DMS 273 (cell line): Measurements from ENCODE around the gene KRTAP10-9.
"Not testable (repeated sequence)": the region's sequence is repeated elsewhere in the genome, so short reads cannot be mapped to it uniquely, and the experiment has no call there.

ENCODE experiments used
- DNase-seq: peaks from one replicate; lab custom pipeline; 2025; ENCODE audit not compliant: unreplicated experiment; lab: John Stamatoyannopoulos, UW

The KRTAP10-9 gene

GRCh38 chr21:44638506-44639330 is 11.8 kb downstream of the KRTAP10-9 start:
- not testable (repeated sequence) for DNase-seq

GRCh38 chr21:44639331-44639655 is 12.4 kb downstream of the KRTAP10-9 start:
- no peak for DNase-seq

GRCh38 chr21:44640761-44641160 is 13.9 kb downstream of the KRTAP10-9 start:
- no peak for DNase-seq

- DNase-seq, result no peak
Observed at GRCh38 chr21:44643741-44644310, 16.9 kb downstream of the KRTAP10-9 start.

DNA sequence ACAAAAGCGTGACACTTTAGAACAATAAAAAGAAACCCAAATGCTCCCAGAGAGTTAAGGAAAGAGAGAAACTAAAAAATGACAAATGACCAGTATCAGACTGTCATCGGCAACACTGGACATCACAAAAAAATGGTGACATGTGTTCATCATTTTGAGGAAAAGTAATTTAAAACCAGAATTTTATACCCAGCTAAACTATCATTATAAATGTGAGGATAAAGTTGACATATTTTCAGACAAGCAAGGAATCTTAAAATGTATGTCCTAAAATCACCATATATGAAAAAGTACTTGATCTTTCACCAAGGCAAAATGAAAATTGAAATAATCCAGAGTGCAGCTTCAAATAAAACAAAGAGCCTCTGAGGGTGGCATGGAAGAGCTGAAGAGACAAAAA is 18.0 kb downstream of the KRTAP10-9 start:
- no peak for DNase-seq

DNA sequence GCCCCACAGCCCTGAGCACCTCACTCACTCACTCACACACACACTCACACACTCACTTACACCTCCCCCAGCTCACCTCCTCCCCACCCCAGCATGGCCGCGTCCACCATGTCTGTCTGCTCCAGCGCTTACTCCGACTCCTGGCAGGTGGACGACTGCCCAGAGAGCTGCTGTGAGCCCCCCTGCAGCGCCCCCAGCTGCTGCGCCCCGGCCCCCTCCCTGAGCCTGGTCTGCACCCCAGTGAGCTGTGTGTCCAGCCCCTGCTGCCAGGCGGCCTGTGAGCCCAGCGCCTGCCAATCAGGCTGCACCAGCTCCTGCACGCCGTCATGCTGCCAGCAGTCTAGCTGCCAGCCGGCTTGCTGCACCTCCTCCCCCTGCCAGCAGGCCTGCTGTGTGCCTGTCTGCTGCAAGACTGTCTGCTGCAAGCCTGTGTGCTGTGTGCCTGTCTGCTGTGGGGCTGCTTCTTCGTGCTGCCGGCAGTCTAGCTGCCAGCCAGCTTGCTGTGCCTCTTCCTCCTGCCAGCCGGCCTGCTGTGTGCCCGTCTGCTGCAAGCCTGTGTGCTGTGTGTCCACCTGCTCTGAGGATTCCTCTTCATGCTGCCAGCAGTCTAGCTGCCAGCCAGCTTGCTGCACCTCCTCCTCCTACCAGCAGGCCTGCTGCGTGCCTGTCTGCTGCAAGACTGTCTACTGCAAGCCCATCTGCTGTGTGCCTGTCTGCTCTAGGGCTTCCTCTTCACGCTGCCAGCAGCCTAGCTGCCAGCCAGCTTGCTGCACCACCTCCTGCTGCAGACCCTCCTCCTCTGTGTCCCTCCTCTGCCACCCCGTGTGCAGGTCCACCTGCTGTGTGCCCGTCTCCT is 19.7 kb downstream of the KRTAP10-9 start, which contains the start of gene KRTAP10-11:
Gene KRTAP10-11, plus strand, starts transcription at position 49 of the 856 bp plus-strand sequence. Its CDS starts 45 bp downstream, at position 94.
- peak; percentile 83 for DNase-seq

GRCh38 chr21:44647222-44647552 is 20.3 kb downstream of the KRTAP10-9 start:
- peak; percentile 83 for DNase-seq

- DNase-seq, result no peak
Observed at GRCh38 chr21:44648557-44649311, 21.8 kb downstream of the KRTAP10-9 start.

DNA sequence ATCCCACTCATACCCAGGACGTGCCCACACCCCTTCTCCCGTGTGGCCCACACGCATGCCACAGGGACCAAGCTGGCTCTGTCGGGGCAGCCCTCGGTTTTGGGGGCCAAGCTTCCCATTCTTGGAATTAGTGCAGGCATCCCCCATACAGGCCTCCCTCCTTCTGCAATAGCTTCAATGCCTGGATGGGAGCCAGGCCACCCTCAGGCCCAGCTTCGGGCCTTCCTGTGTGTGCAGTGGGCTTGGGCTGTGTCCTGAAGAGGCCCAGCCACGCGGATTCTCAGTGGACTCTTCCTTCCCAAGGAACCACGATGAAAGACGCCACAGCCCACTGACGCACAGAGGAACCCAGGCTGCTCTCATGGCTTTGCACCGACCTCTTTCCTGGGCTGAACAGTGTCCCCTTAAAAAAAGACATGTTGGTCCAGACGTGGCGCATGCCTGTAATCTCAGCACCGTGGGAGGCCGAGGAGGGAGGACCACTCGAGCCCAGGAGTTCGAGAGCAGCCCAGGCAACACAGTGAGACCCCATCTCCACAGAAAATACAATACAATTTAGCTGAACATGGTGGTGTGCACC is 22.7 kb downstream of the KRTAP10-9 start:
- DNase-seq, result no peak

- DNase-seq, result no peak
Observed at GRCh38 chr21:44650265-44650972, 23.5 kb downstream of the KRTAP10-9 start.

GRCh38 chr21:44650973-44651675 is 24.2 kb downstream of the KRTAP10-9 start:
- no peak for DNase-seq

DNA sequence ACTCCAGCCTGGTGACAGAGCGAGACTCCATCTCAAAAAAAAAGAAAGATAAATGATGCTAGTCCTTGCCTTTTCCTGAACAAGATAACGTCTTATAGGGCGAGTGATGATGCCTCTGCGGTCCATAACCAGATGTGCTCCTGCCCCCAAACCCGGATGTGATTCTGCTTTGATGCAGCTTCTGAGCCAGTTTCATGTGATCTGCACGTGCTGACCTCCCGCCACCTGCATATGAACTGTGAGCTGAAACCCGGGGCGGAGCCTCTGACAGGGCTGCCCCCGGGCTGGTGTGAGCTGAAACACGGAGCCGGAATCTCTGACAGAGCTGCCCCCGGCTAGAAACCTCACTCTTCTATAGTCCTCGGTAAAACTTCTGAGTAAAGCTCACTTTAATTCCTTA is 26.2 kb downstream of the KRTAP10-9 start:
- DNase-seq, result peak; percentile 17

DNA sequence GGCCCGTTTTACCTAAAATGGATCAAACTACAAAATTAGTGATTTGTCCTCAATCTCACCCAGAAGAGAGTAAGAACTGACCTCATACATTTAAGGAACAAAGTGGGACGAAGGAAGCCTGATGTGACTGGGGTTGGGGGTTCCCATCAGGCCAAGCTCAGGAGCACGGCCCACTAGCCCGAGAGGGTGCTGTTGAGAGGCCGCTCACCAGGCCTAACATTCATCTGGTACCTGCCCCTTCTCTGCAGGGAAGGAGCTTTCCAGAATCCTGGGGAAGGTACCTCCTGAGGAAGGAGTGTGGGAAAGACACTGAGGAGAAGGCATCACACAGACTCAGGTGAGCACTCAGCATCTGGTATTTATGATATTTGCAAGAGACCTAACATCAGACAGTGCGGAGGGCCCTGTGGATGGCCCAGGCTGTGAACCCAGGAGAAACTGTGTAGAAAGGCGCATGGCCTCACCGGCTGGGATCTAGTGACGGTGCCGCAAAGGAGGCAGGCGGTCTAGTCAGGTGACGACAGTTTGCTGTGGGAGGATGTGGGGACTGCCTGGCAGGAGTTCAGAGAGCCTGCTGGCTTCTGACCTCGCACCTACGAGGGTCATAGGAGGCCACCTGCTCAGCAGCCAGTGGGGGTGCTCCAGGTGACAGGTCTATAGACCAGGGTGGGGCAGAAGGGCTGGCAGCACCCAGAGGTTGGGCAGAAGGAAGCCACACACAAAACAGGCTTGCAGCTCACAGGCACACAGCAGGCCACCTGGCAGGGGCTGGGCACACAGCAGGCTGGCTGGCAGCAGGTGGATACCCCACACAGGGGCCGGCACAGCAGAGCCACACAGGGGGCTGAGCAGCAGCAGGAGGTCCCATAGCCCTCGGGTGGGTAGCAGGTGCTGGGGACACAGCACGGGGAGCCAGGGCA is 27.0 kb downstream of the KRTAP10-9 start:
- DNase-seq, result no peak

DNA sequence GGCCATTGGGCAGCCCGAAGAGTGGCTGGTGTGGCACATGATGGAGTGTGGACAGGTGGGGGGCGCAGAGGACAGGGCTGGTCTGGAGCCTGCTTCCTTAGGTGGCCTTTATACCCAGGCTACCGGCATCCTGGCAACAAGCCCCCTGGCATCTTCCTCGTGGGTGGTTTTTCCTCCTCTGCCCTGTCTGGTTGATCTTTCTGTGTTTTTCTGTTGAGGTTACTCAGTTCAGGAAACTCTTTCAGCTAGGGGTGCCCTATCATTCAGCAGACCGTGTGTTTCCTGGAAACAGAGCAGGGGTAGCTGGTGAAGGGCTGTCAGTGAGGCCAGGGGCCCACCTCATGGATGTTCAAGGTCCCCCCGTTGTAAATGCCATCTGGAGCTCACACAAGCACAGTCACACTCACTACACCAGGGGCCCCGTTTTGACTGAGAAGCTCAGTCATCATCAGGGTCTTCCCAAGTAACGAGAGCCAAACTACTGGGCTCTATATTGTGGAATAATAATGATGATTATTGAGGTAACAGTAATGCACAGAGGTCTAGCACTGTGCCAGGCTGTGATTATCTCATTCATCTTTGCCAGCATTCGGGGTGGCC is 27.8 kb downstream of the KRTAP10-9 start, which contains the start of gene KRTAP12-4:
Gene KRTAP12-4, minus strand, starts transcription at position 84 of the 600 bp plus-strand sequence. Its CDS starts 45 bp downstream, at position 39.
- DNase-seq, result no peak

DNA sequence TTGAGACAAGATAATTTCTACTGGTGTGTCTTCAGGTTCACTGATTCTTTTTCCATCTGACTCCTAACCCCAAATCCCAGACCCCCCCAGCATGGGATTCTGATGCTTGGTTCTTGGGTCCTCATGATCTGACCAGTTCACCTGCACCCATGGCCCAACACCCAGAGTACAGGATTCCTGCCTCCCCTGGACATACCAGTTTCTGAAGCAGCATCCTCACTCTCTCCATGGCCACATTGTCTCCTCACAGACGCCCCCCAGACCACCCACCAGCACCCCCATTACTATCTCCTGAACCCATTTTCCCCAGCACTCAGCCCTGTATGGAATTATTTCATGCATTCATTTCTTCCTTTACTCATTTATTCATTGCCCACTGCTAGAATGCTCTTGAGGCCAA is 30.0 kb downstream of the KRTAP10-9 start:
- DNase-seq, result no peak

DNA sequence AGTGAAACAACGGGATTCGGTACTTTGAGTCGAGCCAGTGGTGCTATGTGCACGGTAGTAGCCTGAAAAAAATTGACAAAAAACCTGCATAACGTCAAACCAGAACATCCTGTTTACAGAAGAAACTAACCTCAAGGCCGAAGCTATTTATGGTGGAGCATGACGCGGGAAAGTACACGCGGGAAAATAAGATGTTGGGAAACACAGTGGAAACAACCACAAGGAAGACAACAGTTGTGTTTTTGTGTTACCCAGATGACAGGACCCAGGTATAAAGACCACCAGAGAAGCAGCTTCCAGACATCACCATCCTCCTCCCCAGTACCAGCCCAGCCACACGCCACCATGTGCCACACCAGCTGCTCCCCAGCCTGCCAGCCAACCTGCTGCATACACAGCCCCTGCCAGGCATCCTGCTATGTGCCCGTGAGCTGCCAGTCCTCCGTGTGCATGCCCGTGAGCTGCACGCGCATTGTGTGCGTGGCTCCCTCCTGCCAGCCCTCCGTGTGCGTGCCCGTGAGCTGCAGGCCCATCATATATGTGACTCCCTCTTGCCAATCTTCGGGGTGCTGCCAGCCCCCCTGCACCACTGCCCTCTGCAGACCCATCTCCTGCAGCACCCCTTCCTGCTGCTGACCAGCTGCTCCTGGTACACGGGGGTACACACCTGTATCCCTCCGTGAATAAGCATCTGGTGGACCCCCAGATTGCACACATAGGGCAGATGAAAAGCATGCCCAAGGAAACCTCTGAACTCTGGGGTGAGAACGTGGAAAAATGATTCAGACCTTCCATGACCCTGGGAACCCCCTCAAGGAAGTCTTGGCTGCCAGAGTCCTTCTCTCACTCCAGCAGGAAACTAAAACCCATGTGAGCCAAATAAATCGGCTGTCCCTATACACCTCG is 31.0 kb downstream of the KRTAP10-9 start, which contains the start of gene KRTAP12-3:
Gene KRTAP12-3, plus strand, starts transcription at position 298 of the 906 bp plus-strand sequence. Its CDS starts 48 bp downstream, at position 346.
- DNase-seq, result peak; percentile 63

- no peak for DNase-seq
Observed at GRCh38 chr21:44658541-44658910, 31.6 kb downstream of the KRTAP10-9 start.
